Ureter (tissue), 1 donor: Measurements from ENCODE around the gene CD300LG. TPM values are rescaled to one million over a fixed set of nuclear protein-coding genes. Genes with fewer than 3 reads are reported as not detected.
"Not testable (repeated sequence)": the region's sequence is repeated elsewhere in the genome, so short reads cannot be mapped to it uniquely, and the experiment has no call there.

ENCODE experiments used
- DNase-seq: peaks from one replicate; pipeline ENCODE4 v3.0.0-alpha.2; 2020; ENCODE audit warnings: low spot score
- total RNA-seq: library from RNA; stranded (reverse); gene quantifications from one replicate; pipeline ENCODE4 v1.2.4, GENCODE V29; 2023
- donor health status: DM: yes; HTN: yes; CAD: no.

CD300LG gene
- total RNA-seq, 1 donor from 2014 or later: 1.4 TPM

DNA sequence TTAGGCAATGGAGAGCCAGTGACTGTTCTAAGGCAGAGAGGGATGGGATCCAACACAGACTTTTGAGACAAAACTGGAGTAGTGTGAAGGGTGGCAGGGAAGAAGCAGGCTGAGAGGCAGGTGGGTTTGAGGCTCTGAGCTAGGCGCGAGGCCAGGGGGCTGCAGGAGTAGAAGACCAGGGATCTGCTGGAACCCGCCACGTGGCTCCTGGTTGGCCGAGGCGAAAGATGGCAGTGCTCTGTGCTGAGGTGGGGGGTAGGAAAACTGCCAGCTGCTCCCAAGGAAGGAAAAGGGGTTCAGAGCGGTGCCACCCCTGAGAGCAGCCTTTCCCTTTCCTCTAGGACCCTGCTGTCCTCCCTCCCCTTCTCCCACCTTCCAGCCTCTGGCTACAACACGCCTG lies 5.6 kb downstream of the CD300LG start:
- no peak for DNase-seq

DNA sequence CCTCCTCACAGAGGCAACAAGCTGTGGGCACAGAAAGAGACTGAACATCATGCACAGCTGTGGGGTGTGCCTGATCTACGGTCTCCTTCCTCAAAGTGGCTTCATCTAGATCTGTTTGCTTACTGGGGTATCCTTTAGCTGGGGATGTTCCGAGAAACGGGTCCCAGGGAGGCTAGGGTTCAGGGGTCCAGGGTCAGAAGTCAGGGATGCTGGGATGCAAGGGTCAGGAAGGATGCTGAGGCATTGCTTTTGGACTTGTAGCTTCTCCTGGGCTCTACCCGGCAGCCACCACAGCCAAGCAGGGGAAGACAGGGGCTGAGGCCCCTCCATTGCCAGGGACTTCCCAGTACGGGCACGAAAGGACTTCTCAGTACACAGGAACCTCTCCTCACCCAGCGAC lies 6.6 kb downstream of the CD300LG start:
- DNase-seq: no peak

DNA sequence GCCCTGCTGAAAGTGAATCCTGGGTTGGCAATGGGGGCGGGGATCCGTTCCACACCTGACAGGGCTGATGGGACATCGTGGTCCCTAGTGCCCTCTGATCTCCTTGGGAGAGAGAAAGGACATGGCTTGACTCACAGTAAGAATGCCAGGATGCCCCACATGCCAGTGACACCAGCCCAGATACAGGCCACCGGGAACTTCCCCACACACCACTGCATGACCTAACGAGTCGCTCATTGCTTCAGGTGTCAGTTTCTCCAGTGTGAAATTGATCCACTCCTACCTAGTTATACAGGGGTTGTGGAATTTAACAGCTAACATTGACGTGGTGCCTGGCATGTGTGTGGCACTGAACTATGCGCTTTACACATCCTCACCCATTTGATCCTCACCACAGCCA lies 7.5 kb downstream of the CD300LG start:
- DNase-seq: no peak

DNA sequence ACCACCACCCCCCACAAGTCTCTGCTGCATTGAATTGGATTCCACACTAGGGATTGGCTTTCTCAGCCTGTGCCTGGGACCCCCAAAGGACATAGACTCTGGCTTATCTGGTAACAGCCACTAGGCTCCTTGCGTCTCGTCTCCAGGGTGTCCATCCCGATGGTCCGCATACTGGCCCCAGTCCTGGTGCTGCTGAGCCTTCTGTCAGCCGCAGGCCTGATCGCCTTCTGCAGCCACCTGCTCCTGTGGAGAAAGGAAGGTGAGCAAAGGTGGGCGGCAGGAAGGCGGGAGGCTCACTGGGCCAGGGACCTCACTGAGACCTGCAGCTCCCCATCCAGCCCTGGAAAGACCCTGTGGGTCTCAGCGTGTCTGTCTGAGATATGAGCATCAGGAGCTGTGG lies 8.1 kb downstream of the CD300LG start:
- no peak for DNase-seq

DNA sequence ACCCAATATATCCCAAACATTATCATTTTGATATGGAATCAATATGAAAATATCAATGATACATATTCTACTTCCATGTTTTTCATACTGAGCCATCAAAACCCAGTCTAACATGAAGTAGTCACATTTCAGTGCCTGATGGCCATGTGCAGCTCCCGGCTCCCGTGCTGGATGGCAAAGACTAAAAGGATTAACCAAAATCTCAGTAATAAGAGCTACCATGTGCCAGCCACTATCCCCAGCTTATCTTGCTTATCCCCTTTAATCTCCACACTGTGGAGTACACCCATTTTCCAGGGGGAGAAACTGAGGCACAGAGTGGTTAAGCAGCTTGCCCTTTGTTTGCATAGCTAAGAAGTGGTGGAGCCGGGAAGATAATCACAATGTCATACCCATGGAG lies 9.2 kb downstream of the CD300LG start:
- no peak for DNase-seq

DNA sequence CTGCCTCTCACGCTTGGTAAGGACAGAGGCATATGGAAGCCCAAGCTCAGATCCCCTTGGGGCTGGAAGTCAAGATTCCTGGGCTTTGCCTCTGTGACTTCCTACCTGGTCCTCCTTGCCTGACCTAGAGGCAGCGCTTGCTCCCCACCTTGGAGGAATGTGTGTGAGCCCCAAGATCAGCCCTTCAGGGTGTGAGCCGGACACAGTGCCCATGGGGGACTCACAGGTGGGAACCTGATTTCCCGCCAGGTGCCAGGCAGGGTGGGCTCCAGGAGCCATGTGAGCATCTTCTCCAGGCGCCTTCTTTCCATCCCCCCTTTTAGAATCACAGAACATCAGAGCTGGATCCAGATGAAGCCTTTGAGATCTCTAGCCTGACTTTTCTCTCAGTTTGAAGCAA lies 10.2 kb downstream of the CD300LG start:
- DNase-seq: no peak

DNA sequence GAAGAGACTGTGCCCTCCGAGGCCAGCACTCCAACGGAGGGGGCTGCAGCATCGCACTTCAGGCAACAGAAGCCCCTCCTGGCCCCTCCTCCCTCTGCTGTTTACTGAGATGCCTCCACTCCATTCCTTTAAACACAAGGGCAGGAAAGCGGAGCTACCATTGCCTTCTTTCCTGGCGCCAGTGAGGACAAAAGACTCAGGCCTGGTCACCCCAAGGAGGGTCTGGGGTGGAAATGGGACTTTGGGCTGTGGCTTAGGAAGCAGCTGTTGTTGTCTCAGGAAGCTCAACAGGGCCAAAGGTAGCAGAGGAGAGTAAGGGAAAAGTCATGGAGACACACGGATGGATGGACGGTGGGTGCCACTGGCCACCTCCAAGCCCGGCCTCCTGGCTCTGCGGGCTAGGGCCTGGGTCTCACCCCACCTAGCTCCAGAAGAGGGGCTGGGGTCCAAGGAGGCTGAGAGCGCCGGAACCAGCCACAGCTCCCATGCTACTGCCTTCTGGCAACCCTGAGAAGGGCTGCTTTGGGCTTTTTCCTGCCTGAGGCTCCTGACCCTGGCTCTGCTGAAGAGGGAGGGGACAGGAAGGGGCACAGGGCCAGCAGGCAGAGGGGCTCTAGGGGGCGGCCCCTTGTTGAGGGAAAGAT lies 11.1 kb downstream of the CD300LG start:
- DNase-seq: no peak

DNA sequence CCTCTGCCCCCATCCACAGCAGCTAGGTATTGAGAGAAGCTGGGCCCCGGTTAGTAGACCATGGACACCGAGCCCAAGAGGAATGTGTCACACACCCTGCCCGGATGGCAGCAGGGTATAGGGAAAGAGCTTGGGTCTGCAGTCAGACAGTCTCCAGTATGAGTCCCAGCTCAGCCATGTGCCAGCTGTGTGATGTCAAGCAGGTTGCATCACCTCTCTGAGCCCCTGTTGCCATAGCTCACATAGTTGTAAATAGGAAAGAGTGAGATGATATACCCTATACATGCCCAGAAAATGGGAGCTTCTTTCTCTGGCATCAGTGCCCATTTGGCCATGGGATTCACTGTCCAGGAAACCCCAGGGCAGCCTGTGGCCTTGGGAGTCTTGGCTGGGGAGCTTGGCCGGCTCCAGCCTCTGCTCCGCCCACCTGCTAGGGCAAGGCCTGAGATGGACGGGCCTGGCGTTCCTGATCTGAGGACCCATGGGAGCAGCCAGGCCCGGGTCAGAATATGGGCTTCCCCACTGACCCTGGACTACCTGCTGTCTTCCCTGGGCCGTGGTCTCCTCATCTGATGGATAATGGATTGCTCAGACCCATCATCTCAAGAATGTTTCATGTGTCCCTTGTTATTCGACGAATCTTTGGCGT lies 13.2 kb downstream of the CD300LG start:
- DNase-seq: no peak

DNA sequence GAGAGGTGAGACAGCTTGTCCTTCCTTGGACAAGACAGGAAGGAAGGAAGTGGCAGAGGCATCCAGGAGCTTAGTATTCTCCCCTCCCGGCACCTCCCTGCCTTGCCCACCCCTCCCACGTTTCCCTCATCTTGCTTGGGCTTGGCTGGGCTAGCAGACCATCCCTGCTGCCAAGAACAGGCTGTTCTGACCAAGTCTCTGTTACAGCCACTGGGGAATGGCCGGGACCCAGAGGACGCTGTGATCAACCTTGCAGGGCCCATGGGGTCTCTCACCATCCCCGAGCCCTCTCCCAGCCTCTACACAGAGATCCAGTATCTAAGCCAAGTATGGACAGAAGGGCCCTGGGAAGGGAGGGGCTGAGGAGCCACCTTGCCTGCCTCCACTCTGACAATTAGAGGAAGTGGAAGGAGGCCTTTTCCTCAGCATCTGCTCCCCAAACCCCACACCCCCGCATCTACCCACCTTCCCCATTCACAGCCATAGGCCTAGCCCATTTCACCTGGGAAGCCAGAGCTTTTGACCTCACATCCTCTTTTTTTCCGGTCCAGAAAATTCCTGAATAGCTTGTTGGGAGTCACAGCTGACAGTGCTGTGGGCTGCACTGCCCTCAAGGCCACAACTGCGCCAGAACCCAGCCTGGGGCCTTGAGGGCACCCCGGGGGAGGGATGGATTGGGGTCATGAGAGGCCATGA lies 14.1 kb downstream of the CD300LG start:
- no peak for DNase-seq

DNA sequence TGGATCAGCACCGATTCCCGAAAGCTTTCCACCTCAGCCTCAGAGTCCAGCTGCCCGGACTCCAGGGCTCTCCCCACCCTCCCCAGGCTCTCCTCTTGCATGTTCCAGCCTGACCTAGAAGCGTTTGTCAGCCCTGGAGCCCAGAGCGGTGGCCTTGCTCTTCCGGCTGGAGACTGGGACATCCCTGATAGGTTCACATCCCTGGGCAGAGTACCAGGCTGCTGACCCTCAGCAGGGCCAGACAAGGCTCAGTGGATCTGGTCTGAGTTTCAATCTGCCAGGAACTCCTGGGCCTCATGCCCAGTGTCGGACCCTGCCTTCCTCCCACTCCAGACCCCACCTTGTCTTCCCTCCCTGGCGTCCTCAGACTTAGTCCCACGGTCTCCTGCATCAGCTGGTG lies 15.0 kb downstream of the CD300LG start:
- DNase-seq: no peak

DNA sequence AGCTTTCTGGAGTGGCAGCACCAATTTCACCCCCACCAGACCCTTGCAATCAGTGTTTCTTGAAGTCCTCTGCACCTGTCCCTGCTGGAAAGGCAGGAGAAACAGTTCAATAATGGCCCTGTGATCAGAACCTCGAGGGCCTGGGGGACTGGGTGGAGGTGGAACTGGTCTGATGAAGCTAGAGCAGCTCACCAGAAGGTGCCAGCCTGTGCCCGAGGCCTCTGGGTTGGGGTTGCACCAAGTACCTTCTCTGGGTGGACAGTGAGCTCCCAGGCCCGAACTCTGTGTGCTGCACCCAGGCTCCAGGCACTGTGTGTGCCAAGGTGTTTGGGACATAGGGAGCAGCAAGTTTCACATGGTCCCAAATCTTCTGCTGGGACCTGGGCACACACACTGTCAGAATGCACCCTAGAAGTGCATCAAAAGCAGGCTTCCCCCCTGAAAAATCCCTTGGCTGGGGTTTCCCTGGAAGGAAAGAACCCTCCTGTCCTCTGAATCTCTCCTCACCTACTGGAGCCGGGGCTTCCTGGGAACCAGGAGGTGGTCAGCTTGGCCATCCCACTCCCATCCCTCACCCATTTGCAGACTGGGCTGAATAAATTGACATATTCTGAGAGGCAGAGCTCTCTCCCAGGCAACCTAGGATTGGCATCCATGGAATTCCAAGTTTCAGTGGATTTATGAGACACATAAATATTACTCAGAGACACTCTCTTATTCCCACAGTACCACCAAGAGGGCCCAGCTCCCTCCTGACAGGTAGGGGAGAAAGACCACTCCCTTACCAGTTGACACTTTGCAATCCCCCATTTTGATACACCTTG lies 17.4 kb downstream of the CD300LG start:
- DNase-seq: no peak

DNA sequence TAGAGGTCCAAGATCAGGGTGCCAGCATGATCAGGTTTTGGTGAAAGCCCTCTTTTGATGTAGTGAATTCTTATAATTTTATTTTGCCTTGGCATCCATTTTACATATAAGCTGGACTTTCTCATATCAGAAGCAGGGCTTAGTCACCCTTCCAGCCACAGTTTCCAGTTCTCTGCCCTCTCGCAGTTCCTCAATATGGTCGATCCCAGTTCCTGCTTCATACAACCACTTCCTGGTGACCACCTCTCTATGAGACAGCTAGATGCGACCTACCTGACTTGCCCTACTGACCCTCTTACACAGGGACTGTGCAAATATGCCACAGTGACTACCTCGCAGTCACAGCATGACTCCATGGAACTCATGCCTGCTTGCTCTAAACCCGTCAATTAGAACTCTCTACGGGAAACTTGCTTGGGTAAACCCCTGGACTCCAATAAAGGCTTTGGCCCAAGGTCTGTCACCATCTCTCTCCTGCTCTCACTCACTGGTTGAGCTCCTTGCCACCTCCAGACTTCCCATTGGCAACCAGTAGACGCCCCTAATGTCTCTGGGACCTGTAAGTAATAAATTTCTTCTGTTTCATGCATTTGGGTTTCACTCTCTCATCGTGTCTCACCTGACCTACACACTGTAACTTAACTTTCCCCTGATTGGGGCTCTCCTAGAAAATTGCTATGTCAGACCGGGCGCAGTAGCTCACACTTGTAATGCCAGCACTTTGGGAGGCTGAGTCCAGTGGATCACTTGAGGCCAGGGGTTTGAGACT lies 21.4 kb downstream of the CD300LG start:
- DNase-seq: no peak

DNA sequence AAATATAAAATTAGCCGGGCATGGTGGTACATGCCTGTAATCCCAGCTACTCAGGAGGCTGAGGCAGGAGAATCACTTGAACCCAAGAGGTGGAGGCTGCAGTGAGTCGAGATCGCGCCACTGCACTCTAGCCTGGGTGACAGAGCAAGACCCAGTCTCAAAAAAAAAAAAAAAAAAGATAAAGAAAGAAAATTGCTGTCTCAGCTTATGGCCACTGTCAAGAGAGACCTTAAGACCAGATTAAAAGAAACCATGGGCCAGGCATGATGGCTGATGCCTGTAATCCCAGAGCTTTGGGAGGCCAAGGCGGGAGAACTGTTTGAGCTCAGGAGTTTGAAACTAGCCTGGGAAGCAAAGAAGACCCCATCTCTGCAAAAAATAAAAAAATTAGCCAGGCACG lies 22.1 kb downstream of the CD300LG start:
- DNase-seq: not testable (repeated sequence)

DNA sequence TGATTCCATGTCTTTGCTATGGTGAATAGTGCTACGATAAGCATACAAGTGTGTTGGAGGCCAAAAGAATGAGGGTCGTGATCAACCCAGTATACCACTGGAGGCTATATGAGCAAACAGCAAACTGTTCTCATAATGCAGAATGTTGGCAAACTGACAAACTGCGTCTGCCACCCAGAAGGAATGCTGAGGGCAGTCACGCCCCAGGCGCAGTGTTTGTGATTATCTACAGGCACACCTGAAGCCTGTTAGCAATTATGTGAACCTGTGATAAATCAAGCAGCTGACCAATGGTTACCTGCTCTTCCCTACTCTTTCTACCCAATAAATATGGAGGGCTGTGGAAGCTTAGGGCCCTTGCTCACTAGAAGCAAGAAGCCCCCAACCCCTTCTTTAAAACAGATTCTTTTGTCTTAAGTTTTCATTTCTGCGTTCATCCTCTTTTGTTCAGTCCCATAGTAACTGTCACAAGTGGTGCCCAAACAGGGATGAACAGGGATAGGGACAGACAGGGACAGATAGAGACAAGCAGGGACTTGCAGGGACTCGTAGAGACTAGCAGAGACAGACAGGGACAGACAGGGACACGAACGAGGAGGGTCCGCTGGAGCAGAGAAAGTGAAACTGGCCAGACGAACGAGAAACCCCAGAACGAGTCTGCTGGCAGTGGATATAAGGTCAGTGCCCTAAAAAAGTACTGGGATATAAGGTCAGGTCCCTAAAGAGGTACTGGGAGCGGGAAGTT lies 25.1 kb downstream of the CD300LG start:
- no peak for DNase-seq

DNA sequence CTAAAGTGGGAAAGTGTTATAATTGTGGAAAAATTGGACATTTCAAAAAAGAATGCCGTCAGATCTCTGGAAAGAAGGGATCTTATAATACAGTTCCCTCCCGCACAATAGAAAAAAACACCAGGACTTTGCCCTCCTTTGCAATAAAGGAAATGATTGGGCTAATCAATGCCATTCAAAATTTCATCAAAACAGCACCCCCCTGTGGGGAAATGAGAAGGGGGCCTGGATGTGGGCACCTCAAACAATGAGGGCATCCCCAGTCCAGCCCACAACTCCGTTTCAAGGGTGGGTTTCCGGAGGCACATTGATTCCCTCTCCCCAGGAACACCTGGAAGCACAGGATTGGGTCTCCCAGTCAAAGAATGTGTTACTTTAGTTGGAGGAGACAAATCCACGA lies 26.1 kb downstream of the CD300LG start:
- DNase-seq: no peak

DNA sequence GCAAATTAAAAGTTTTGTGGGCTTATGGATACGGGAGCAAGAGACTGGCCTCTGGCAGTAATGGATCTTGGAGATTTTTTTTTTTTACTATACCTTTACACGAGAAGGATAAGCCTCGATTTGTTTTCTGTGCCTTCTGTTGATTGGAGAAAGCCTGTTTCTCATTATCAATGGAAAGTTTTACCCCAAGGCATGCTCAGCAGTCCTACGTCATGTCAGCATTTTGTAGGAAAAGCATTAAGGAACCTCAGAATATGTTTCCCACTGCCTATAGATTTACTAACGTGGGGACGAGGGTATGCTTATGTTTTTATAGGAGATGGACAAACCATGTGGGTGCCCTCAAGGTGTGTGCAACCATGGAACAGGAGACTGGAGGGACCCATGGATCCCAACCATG lies 26.8 kb downstream of the CD300LG start:
- DNase-seq: no peak

DNA sequence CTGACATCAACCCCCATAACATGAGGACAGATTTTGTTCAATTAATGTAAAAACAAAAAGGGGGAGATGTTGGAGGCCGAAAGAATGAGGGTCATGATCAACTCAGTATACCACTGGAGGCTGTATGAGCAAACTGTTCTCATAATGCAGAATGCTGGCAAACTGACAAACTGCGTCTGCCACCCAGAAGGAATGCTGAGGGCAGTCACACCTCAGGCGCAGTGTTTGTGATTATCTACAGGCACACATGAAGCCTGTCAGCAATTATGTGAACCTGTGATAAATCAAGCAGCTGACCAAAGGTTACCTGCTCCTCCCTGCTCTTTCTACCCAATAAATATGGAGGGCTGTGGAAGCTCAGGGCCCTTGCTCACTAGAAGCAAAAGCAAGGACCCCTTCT lies 27.3 kb downstream of the CD300LG start:
- DNase-seq: no peak

DNA sequence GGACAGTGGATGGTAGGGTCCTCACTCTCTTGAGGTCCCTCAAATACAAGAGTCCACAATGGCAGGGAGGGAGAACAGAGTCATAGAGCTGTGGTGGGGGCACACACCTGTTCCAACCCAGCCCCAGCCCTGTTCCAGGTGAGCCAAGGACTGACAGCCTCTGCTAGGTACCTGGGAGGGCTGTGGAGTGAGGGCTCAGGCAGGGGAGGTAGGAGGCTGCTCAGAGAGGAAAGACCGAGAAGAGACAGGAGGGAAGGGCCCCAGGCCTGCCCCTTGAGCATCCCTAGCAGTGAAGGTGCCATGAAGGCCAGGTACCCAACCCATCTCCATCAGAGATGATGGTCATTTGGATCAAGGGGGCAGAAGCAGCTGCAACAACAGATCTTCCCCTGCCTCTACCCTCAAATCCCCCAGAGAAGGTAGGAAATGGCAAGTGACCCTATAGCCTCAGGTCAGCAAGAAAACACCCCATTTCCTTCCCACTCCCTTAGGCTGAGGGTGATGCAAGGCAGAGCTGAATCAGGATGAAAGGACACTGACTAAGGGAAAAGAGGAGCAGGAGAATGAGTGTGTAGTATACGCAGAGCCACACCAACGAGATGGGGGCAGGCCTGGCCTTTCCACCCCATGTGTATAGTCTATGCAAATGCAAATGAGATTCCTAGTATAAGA lies 28.6 kb downstream of the CD300LG start:
- no peak for DNase-seq

DNA sequence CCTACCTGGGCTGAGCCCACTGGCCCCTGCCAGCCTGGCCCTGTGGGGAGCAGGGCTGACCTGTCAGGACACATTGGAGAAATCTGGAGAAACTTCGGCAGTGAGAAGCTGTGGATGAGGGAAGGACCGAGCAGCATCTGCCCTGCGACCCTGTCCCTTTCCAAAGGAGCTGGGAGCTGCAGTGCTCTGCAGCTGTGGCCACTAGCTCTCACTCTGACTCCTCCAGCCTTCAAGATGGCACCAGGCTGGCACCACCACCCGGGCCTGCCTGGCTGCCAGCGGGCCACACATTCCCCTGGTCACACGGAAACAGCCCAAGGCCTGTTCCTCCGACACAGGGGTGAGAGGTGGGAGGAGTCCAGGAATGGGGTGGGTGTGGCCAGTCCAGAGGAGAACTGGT lies 30.1 kb downstream of the CD300LG start:
- no peak for DNase-seq

DNA sequence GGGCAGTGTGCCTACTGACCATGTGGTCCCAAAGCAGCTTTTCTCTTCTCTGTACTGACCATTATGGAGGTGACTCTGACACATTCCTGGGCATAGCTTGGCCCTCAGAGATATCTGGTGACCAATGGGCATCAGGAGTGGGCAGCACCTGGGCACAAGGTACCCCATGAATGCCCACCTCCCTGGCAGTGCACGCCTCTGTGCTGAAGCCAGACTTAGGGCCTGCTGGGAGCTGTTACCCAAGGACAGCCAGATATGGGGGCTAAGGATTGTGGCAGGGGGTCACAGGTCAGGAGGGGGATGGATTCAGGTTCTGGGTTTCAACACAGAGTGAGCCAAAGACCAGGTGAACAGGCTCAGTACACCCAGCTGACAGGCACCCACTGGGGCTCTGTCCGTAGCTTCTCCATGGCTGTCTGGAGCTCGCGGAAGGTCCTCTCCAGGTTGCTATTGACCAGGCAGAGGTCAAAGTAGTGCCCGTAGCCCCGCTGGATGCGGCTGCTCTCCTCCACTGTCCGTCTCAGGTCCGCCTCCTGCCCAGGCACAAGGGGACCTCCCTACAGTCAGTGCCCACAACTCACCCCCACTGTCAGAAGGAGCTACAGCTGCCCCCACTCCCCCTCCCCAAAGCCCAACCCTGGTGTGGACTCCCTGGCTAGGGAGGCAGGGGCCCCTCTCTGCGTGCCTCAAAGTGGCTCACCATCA lies 30.6 kb downstream of the CD300LG start:
- no peak for DNase-seq
